GM19468 (cell line): ENCODE measurements around the gene KRT72.

Experiments used
- ATAC-seq: cut with Tn5 transposase; IDR thresholded peaks from one replicate; pipeline ENCODE4 v1.9.1; 2021; ENCODE audit warnings: mild to moderate bottlenecking, moderate library complexity, moderate number of reproducible peaks; ENCODE audit not compliant: unreplicated experiment; ENCODE audit errors: extremely low read depth

The KRT72 gene

DNA sequence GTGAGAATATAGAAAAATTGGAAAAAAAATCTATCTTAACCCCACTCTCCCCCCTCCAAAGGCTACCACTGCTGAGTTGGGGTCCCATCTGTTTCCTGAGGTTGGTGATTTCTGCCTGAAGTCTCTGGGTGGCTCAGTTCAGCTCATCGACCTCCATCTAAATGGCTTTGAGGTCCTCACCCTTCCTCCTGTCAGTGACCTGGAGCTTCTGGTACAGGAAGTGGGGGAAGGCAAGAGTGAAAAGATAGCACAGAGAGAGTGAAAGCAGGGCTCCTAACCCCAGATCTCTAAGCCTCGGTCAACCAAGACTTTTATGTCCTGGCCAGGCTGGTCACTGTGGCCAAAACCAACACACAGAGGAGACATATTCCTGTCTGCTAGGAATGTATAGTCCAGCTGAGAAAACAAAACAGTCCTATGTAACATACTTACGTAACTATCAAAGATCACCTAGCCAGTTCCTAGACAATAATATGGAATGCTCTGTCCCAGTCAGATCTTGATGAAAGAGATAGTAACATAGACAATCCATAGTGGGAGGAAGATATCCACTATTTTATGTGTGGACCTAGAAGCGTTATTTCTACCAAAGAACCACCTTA is 29.4 kb upstream of the KRT72 start:
- ATAC-seq, result no peak

DNA sequence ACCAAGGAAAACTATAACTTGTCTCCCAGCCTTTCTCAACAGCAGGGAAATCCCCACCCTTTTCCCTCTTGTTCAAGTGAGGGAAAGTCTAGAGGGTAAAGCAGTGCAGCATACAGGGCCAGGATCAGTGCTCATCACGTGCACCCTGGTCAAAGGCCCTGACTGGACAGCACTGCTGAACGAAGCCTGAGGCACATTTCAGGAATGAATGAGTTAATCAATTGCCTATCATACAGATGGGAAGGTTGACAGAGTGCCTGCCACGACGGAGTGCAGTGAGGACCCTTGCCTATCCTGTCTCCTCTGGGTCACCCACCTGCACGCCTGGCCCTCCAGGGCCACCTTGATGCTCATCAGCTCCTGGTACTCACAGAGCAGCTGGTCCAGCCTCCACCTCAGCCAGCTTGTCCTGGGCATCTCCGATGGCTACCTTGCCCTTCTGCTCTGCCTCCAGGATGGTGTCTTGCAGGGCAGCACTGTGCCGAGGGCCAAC is 28.8 kb upstream of the KRT72 start:
- no peak for ATAC-seq

DNA sequence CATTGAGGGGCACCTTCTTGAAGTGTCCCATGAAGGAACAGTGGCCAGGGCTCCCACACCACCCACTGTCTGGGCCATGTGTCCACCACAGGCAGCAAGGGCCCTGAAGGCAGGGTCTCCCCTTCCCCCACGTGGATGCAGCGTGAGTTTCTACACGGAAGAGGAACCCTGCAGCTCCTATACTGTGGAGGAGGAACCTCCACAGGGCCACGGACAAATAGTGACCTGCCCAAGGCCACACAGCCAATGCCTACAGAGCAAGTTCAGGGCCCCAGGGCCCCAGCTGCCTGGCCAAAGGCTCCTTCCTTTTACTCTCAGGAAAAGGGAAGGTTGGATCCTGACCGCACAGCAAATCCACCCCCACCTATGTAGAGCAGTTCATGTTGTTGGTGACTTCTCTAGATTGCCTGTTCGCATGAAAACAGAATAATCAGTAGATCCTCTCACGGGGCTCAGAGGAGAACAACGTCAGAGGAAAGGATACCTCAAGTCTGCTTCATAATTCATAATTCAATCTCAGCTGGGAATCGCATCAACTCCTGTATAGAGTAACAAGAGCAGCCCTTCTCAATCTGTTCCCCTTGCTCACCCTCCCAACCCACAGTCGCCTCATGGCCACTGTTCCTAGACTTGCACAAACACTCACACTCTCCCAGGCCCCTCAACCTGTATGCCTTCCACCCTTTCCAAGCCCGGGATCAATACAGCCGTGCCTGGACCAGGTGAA is 28.2 kb upstream of the KRT72 start:
- no peak for ATAC-seq

DNA sequence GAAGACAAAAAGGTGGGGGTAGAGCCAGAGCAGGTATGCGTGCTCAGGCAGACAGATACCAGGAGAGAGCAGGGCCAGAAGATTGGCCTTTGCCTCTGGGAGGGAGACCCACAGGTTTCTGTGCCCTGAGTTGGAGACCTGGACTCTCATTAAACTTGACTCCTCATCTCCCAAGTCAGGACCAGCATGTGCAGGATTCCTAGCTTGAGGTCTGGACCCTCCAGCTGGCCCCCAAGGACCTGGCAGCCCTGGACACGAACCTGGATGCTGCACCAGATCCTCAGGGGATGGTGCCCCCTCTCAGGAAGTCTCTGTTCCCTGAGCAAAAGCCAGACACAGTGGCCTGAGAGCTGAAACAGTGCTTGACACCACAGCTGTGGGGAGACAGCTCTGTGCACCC is 27.6 kb upstream of the KRT72 start:
- no peak for ATAC-seq

DNA sequence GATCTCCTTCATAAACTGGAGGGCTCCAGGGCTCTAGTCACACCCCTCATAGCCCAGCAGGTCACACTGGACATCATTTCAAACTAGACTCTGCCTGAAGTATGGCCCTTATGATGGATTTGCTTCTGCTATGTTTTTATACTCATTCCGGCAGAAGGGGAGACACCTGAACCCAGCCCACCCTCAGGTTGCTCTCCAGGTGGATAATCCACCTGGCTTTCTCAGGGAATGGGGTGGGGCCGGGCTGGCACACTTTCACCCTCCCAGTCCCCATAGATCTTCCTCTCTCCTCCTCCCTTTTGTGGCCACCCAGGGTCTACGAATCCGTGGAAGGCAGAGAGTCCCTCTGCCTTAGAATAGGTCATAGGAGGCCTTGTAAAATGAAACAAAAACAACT is 26.8 kb upstream of the KRT72 start:
- no peak for ATAC-seq

DNA sequence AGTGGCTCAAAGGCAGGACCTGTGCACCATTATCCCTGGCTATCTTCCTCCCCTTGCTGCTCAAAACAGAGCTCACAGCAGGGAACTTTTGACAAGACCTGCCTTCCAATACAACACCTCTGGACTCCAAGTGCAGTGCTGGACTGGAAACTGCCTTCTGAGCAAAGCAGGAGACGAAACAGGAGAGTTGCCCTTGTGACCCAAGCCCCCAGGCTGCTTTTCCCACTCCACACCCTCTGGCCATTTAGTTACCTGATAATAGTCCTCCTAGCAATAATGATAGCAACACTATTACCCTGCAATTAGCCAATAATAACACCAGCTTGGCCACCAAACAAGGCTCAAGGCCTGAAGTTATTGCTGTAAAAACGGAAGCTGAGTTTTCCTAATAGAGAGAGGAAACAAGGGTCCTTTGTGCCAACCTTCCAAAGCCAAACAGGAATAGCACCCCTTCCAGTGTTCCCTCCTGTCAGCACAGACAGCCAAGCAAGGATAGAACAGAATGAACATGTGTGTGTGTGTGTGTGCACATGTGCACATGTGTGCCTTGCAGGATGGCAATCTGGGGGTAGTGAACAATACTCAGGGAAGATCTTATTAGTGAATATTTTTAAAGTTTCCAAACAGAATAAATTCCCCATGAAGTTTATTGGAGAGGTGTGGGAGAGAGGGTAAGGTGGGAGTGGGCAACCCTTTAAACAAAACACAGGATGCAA is 26.3 kb upstream of the KRT72 start:
- ATAC-seq, result no peak

DNA sequence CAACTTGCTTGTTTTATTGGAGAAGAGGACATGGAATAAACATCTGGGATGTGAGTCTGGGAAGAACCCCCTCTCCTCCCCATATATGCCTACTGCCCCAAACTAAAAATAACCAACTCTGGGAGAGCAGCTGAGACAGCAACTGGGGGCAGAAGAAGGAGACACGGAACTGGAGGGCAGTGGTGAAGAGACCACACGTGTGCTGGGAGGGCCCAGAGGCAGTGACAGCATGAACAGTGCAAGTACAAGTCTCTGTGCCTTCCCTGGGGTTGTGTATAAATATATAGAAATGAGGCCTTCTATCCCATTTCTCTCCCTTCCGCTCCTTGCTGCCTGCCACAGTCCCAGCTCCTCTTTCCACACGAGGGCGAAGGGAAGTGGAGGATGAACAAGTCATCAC is 21.1 kb upstream of the KRT72 start:
- no peak for ATAC-seq

DNA sequence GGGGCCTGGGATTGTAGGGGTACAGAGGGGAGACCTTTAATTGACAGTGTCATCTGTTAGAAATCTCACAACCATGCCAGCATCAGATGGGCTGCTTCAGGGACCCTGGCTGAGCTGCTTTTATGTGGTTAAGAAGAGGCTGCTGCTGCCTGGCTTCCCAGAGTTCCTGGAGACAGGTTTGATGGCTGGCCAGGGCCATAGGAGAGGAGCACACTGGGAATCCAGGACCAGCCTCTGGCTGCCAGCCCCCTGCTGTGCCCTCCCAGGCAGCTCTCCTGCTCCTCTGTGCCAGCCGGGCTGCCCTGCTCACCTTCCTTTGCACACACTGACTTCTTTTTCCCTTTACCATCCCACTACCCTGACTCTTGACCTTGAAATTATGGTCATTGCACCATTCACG is 17.6 kb upstream of the KRT72 start:
- ATAC-seq, result no peak

DNA sequence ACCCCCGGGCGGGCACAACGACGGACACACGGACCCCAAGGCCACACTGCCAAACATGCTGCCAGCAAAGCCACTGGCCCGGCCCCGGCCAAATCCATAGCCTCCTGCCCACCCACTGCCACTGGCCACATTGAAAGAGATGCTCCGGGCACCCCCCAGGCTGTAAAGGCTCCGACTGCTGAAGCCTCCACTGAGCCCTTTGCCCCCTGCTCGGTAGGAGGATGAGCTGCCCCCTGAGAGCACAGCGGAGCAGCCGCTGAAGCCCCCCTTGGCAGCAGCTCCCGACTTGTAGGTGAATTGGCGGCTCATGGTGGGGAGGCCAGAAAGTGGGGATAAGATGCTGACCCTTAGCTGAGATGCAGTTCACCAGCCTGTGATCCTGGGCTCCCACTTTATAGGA is 17.0 kb upstream of the KRT72 start, which contains the start of gene KRT73:
Gene KRT73, minus strand, starts transcription at position 344 of the 400 bp plus-strand sequence. Its CDS starts 35 bp downstream, at position 309.
- ATAC-seq, result no peak

DNA sequence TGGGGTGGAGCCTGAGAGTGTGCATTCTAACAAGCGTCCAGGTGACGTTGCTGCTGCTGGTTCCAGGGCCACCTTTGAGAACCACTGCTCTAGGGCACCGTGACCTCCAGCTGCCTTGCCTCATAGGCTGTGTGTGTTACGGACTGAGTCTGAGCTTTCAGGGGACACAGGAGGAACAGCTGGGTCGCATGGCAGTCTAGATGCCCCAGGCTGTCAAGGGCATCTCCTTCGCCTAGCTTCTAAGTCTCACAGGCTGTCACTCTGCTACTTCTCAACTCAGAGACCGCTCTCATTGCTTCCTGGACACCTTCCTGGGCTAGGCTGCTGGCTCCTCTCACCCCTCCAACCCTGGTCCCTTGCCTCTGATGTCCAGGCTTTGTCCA is 16.1 kb upstream of the KRT72 start:
- ATAC-seq, result no peak

DNA sequence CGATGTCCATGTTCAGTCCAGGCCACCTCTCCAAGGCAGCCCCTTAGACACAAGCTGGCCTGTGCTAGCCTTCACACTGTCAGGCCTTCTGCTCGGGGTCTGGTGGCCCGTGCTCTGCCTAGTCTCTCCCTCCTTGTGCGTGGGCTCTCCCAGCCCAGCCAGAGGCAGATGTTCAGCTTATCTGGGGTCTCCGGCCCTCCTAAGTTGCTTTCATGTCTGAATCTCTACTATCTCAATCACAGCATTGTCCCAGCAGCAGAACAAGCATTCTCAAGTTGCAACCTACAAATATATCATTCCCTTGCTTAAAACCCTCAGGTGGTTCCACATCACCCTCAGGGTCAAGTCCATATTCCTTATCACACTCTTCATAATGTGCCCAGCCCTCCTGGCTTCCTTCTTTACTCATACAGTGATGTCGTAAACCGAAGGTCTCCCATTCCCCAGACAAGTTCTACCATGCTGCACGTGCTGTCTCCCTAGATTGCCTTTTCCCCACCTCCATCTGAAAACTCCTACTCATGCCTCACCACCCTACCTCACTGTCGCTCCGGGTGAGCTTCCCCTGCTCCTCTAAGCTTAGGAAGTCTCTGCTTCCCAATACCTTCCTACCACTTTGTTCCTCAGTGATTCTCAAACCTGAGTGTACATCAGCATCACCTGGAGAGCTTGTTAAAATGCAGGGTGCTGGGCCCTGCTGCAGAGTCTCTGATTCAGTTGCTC is 15.6 kb upstream of the KRT72 start:
- no peak for ATAC-seq

DNA sequence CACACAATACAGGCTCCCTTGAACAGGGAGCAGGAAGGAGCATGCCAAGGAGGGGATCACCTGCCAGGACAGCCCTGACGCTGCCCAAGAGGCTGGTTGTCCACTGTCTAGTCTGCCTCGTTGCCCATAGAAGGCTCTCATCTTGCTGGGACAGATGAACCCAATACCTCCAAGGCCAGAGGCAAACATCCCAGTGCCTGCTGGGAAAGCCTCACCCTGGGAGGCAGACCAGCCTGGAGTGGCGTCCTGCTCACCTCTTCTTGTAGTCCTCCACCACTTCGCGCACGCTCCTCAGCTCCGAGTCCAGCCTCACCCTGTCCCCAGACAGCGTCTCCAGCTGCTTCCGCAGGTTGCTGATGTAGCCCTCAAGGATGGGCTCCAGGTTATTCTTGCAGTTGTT is 14.6 kb upstream of the KRT72 start:
- ATAC-seq, result no peak

DNA sequence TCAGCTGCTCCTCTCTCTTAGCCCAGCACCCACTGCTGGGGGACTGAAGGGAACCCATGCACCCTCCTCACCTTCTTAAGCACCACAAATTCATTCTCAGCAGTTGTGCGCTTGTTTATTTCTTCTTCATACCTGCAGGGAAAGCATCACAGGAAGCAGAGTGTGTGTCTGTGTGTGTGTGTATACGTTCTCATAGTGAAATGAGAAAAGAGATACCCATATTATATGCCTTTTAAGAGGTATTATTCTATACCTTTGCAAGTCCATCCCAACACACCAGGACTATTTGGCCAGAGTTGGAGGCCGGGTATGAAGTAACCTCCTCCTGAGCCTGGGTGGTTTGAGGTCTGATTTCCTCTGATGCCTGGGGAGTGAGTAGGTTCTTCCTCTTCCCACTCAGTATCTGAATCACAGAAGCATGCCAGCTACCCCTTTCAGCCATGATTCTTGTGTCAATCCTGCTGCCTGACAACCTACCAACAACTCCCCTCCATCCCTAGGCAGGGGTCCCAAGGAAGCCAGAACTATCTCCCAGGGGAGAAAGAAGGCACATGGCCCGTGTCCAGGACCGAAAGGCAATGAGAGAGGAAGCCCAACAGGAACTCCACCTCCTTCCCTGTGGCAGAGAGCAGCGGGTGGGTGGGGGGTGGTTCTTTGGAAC is 14.1 kb upstream of the KRT72 start:
- ATAC-seq, result no peak

DNA sequence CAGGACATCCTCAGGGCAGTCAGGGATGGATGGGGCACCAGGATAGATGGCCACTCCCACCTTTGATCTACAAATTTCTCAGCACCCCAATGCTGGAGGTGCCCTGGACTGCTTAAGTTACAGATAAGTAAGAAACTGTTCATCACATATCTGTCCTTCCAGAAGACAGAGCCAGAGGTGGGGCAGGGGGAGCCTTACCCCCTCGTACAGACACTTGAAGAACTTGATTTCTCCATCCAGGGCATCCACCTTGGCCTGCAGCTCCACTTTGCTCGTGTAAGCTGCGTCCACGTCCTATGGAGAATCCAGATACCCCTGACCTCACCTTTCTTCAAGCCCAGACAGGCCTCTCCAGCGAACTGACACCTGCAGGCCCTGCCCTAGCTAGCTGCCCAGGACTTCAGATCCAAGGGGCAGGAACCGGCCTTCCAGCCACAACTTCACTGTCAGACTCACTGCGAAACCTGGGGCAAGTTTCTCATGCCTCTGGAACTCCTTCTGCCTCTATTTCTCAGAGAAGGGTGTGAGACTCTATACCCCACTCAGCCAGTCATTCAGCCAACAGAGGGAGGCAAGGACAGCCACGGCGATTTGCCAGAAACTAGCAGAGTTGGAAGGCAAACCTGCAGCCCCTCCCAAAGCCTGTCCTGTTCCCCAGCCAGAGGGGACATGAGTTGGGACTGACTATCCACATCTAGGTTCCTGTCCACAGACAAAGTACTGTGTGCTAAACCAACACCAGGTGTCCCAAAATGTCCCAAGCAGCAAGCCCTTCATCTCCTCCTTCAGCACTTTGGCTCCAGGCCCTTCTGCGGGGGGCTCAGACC is 13.3 kb upstream of the KRT72 start:
- no peak for ATAC-seq

DNA sequence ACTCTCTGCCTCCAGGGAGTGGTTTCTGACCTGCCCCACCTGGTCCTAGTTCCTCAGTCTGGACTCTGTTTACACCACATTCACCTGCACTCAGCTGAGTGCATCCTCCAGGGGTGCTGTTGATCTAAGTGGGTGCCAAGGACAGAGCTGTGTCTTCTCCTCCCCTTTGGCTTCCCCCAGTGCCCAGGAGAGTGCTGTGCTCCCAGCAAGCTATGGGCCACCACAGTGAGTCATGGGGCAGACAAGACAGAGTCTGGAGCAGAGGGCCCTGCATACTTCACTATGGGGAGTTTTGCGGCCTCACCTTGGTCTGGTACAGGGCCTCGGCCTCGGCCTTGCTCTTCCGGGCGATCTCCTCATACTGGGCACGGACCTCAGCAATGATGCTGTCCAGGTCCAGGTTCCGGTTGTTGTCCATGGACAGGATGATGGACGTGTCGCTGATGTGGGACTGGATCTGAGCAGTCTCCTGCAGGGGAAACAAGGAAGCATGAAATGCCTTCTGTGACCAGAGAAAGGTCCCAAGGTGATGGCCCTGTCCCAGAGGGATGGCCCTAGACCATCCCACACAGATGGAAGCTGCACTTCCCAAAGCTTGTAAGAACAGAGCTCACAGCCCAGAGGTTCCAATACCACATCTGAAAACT is 12.2 kb upstream of the KRT72 start:
- no peak for ATAC-seq

DNA sequence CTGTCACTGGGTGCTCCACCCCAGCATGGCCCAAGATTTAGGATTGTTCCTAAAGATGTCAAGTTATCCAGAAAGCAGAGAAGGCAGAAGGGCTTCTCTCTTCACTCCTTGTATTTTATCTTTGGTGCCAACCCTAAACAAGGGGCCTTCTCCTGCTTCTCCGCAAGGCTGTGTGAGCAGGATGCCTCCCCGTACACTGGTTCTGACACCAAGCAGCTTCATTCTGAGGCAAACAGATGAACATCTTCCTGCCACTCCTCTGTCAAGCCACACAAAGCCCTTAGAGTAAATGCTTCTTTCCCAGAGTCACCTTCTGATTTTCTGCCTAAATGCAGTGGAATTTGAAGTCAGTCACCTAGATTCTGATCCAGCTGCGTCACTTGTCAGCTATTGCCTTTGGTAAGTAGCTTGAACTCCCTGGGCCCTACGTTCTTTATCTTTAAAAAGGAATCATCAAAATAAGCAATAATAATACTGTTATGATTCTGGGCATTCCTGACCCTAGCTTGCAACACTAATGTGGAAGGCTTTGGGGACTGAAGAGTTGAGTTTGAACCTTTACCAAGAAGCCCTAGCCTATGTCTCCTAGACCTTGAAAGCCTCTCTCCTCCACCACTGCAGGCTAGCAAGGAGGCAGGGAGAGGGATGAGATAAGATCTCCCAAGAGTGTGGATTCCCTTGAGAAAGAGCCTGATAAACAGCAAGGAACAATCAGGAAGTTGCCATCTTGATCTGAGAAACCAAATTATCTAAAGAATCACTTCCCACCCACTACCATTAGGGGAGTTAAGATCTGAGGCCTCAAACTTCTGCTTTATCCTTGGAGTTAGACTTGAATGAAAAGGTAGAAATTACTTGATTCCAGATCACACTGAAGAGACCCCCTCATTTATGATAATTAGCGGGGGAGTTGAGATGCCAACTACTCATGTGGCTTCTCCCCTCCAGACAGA is 11.4 kb upstream of the KRT72 start:
- ATAC-seq, result no peak

DNA sequence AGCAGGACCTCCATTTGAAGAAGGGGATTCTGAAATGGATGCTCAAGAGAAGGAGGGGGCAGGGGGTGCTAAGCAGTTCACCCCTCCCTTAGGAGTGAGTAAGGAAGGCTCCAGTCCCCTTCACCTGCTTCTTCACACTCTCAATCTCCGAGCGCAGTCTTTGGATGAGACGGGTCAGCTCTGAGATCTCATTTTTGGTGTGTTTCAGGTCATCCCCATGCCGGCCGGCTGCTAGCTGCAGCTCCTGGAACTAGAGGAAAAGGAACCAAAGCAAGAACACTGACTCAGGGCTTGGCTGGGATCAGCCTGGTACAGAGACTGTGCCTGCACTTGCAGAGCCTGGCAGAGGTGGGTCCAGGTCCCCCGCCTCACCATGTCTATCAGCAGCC is 9.8 kb upstream of the KRT72 start:
- ATAC-seq, result no peak
